GM21360 (cell line): ENCODE results near the gene GNB1L.

Experiments used
- ATAC-seq: cut with Tn5 transposase; IDR thresholded peaks from one replicate; pipeline ENCODE4 v1.9.1; 2021; ENCODE audit warnings: mild to moderate bottlenecking, moderate library complexity; ENCODE audit not compliant: unreplicated experiment

GNB1L gene

GRCh38 chr22:19854778-19855503, at the start of gene GNB1L, which contains the start of gene RTL10:
Gene GNB1L, minus strand, starts transcription at chr22:19854874. Its CDS starts 33,519 bp downstream, at chr22:19821355.
Gene RTL10, minus strand, starts transcription at chr22:19854874. Its CDS starts 2,613 bp downstream, at chr22:19852261.
- peak; percentile 75 for ATAC-seq

GRCh38 chr22:19904174-19904856, 49.6 kb upstream of the GNB1L start:
- no peak for ATAC-seq

- ATAC-seq = no peak
Measured at GRCh38 chr22:19903513-19903912, 48.8 kb upstream of the GNB1L start.

- ATAC-seq = no peak
Measured at GRCh38 chr22:19903031-19903430, 48.4 kb upstream of the GNB1L start.

- no peak for ATAC-seq
Measured at GRCh38 chr22:19902245-19902715, 47.6 kb upstream of the GNB1L start.

- no peak for ATAC-seq
Measured at GRCh38 chr22:19901577-19902244, 47.0 kb upstream of the GNB1L start.

- ATAC-seq = no peak
Measured at GRCh38 chr22:19900707-19901436, 46.2 kb upstream of the GNB1L start.

GRCh38 chr22:19898831-19899567, 44.3 kb upstream of the GNB1L start:
- ATAC-seq = no peak

GRCh38 chr22:19898145-19898544, 43.5 kb upstream of the GNB1L start:
- ATAC-seq = no peak

GRCh38 chr22:19897726-19898125, 43.1 kb upstream of the GNB1L start:
- ATAC-seq = no peak

- no peak for ATAC-seq
Measured at GRCh38 chr22:19896665-19897355, 42.1 kb upstream of the GNB1L start.

- ATAC-seq = no peak
Measured at GRCh38 chr22:19895160-19895849, 40.6 kb upstream of the GNB1L start.

- no peak for ATAC-seq
Measured at GRCh38 chr22:19893363-19893762, 38.7 kb upstream of the GNB1L start.

GRCh38 chr22:19892925-19893324, 38.3 kb upstream of the GNB1L start:
- no peak for ATAC-seq

GRCh38 chr22:19892257-19892879, 37.7 kb upstream of the GNB1L start:
- no peak for ATAC-seq

- no peak for ATAC-seq
Measured at GRCh38 chr22:19891317-19892256, 36.9 kb upstream of the GNB1L start.

GRCh38 chr22:19890502-19891316, 36.0 kb upstream of the GNB1L start:
- no peak for ATAC-seq
